GM13977 (cell line): Measurements from ENCODE around the gene CATSPERD.

Experiments used
- DNase-seq: peaks from one replicate; pipeline ENCODE4 v3.0.0; 2012; ENCODE audit warnings: low spot score
- CTCF ChIP-seq: IDR thresholded peaks from 2 replicates; pipeline ENCODE4 v1.5.1; 2012; ENCODE audit warnings: mild to moderate bottlenecking, control low read depth; ENCODE audit not compliant: insufficient read depth; ENCODE audit errors: extremely low read depth, missing control alignments
- in situ Hi-C: fragments of 300-500 bp; cut with MboI; formaldehyde crosslinking; loops from one replicate; pipeline ENCODE4 v1.12.0; 2022; ENCODE audit warnings: low sequenced_read_pairs, low pct_unique_long_range_greater_than_20kb, mixed read lengths, inconsistent platforms; ENCODE audit not compliant: unreplicated experiment

CATSPERD gene

GRCh38 chr19:5784581-5785147 lies 64.2 kb downstream of the CATSPERD start, which contains the start of gene PRR22:
TSS of gene PRR22 (minus strand) at chr19:5784746. CDS start at chr19:5784660, 86 bp downstream.
- in situ Hi-C loops, result no loop called here
- no peak for TF ChIP-seq CTCF
- DNase-seq, result no peak

- DNase-seq, result no peak
- in situ Hi-C loops, result no loop called here
- no peak for TF ChIP-seq CTCF
Measured at GRCh38 chr19:5785423-5785822, 65.0 kb downstream of the CATSPERD start.

GRCh38 chr19:5786593-5787408 lies 66.4 kb downstream of the CATSPERD start:
- DNase-seq, result no peak
- in situ Hi-C loops, result no loop called here
- TF ChIP-seq CTCF, result no peak

- no peak for DNase-seq
- TF ChIP-seq CTCF, result no peak
- in situ Hi-C loops, result no loop called here
Measured at GRCh38 chr19:5787409-5788182, 67.2 kb downstream of the CATSPERD start.

- in situ Hi-C loops, result no loop called here
- no peak for TF ChIP-seq CTCF
- DNase-seq, result no peak
Measured at GRCh38 chr19:5788422-5788821, 68.0 kb downstream of the CATSPERD start.

GRCh38 chr19:5789351-5789761 lies 68.9 kb downstream of the CATSPERD start:
- DNase-seq, result no peak
- in situ Hi-C loops, result no loop called here
- no peak for TF ChIP-seq CTCF
